CD4-positive, alpha-beta memory T cell (primary cell): Measurements from ENCODE around the gene NIN. TPM values are rescaled to one million over a fixed set of nuclear protein-coding genes. Genes with fewer than 3 reads are reported as not detected.

Experiments
- CTCF ChIA-PET: fragments of 350-600 bp; sonication (Branson Sonifier 250); formaldehyde crosslinking; loops from one replicate; lab custom pipeline; 2021; ENCODE audit warnings: inconsistent platforms; ENCODE audit not compliant: partially characterized antibody; lab: Charles Lee
- POLR2A ChIA-PET: fragments of 350-600 bp; sonication (Branson Sonifier 250); formaldehyde crosslinking; loops from one replicate; lab custom pipeline; 2021; ENCODE audit not compliant: partially characterized antibody; lab: Charles Lee
- DNase-seq, 5 donors: peaks; one replicate each; pipeline versions ENCODE4 v3.0.0 to v3.0.0-alpha.2; 2020 to 2022; ENCODE audit warnings: mixed read lengths in 1 of 5
- H3K27ac ChIP-seq: one replicate; pipeline ENCODE4 v1.7.0; 2013; ENCODE audit warnings: low read depth, low read length
- H3K27me3 ChIP-seq: 2 replicates; pipeline ENCODE4 v1.7.0; 2013; ENCODE audit warnings: mild to moderate bottlenecking, low read length, moderate library complexity; ENCODE audit not compliant: insufficient read depth
- H3K36me3 ChIP-seq: 2 replicates; pipeline ENCODE4 v1.7.0; 2013; ENCODE audit warnings: mild to moderate bottlenecking, low read length, moderate library complexity; ENCODE audit not compliant: insufficient read depth
- H3K4me1 ChIP-seq: 2 replicates; pipeline ENCODE4 v1.7.0; 2013; ENCODE audit warnings: mild to moderate bottlenecking, low read length, moderate library complexity; ENCODE audit not compliant: insufficient read depth
- H3K4me3 ChIP-seq, 2 donors: one replicate each; pipeline ENCODE4 v1.7.0; 2013; ENCODE audit warnings: low read length in 2 of 2, mild to moderate bottlenecking in 1 of 2
- H3K9me3 ChIP-seq, 2 donors: one replicate each; pipeline ENCODE4 v1.7.0; 2013; ENCODE audit warnings: low read length in 2 of 2, control low read depth in 1 of 2; ENCODE audit not compliant: control insufficient read depth in 1 of 2
- H3K27ac Mint-ChIP-seq, 7 donors: one replicate each; pipeline ENCODE4 v1.8.0; 2020 to 2021; ENCODE audit warnings: mixed read lengths in 7 of 7, mild to moderate bottlenecking in 6 of 7, inconsistent platforms in 3 of 7, moderate library complexity in 3 of 7
- H3K27me3 Mint-ChIP-seq, 2 donors: one replicate each; pipeline ENCODE4 v1.8.0; 2020 to 2021; ENCODE audit warnings: mixed read lengths in 2 of 2
- H3K36me3 Mint-ChIP-seq, 2 donors: one replicate each; pipeline ENCODE4 v1.8.0; 2020 to 2021; ENCODE audit warnings: mixed read lengths in 2 of 2, inconsistent platforms in 1 of 2, mild to moderate bottlenecking in 1 of 2
- H3K4me1 Mint-ChIP-seq, 4 donors: one replicate each; pipeline ENCODE4 v1.8.0; 2020 to 2021; ENCODE audit warnings: mixed read lengths in 4 of 4, mild to moderate bottlenecking in 1 of 4
- H3K4me3 Mint-ChIP-seq, 8 donors: one replicate each; pipeline ENCODE4 v1.8.0; 2020 to 2021; ENCODE audit warnings: mixed read lengths in 8 of 8, mild to moderate bottlenecking in 7 of 8, moderate library complexity in 6 of 8, inconsistent platforms in 3 of 8
- H3K9me3 Mint-ChIP-seq, 8 donors: one replicate each; pipeline ENCODE4 v1.8.0; 2020 to 2021; ENCODE audit warnings: mixed read lengths in 8 of 8, mild to moderate bottlenecking in 5 of 8, inconsistent platforms in 3 of 8, moderate library complexity in 1 of 8
- intact Hi-C: fragments of 100-400 bp; cut with micrococcal nuclease; formaldehyde crosslinking; loops from one replicate; pipeline ENCODE4 v1.15.1; 2023
- polyA plus RNA-seq, 2 donors: library from polyadenylated mRNA; unstranded; fragments of 300-500 nt; fragmentation: Illumina TruSeq; gene quantifications; one replicate each; pipeline ENCODE4 v1.2.3, GENCODE V29; 2021
- total RNA-seq, 2 experiments: library from RNA; stranded (reverse); gene quantifications; one replicate each; pipeline ENCODE4 v1.2.3, GENCODE V29; 2021

The NIN gene
- total and polyA plus RNA-seq, 4 experiments from 2014 or later = 8.5 to 102 (median 74.9) TPM

GRCh38 chr14:50750323-50750722 is 80.6 kb downstream of the NIN start:
- CTCF ChIA-PET = no interaction called here
- peak overlapping the region in 1 of 7 donors; percentile 3 for H3K27ac Mint-ChIP-seq

GRCh38 chr14:50745401-50746058 is 85.4 kb downstream of the NIN start:
- peaks cover 6 to 14% (median 8%) of the 10 kb centered on the region in 4 donors for H3K4me1 Mint-ChIP-seq
- no peaks in the 10 kb centered on the region for H3K9me3 Mint-ChIP-seq
- no peak for DNase-seq
- no peak overlapping the region for H3K27ac ChIP-seq
- ChIA-PET POLR2A (no interaction called here), CTCF (no interaction called here)
- H3K9me3 ChIP-seq = no peaks in the 10 kb centered on the region
- intact Hi-C loops = no loop called here
- peaks cover 13% of the 10 kb centered on the region for H3K4me1 ChIP-seq
- peak overlapping the region in 3 of 7 donors; percentile 30 to 74 (median 52) for H3K27ac Mint-ChIP-seq
- H3K36me3 ChIP-seq = peaks cover 42% of the 10 kb centered on the region
- no peak overlapping the region for H3K4me3 ChIP-seq
- no peaks in the 10 kb centered on the region for H3K27me3 Mint-ChIP-seq
- peaks cover 65 to 80% of the 10 kb centered on the region in 2 donors for H3K36me3 Mint-ChIP-seq
- no peaks in the 10 kb centered on the region for H3K27me3 ChIP-seq
- H3K4me3 Mint-ChIP-seq = no peak overlapping the region

More at GRCh38 chr14:50750323-50750722, 80.6 kb downstream of the NIN start:
- Mint-ChIP-seq H3K27me3 (no peaks in the 10 kb centered on the region), H3K4me3 (no peak overlapping the region), H3K9me3 (no peaks in the 10 kb centered on the region), H3K36me3 (peaks cover 67 to 81% of the 10 kb centered on the region in 2 donors), H3K4me1 (peaks cover 0 to 8% (median 3%) of the 10 kb centered on the region in 4 donors)
- intact Hi-C loops = no loop called here
- Histone ChIP-seq H3K27ac (no peak overlapping the region), H3K36me3 (peaks cover 48% of the 10 kb centered on the region), H3K27me3 (no peaks in the 10 kb centered on the region), H3K4me3 (no peak overlapping the region), H3K4me1 (no peaks in the 10 kb centered on the region), H3K9me3 (no peaks in the 10 kb centered on the region)
- POLR2A ChIA-PET = no interaction called here
- DNase-seq = no peak

- ChIA-PET CTCF (interaction anchor here (0.9 to 1.3 kb wide), 4 partner anchors 18 to 116 kb away, joined by 3 to 5 read pairs (median 3); no protein-coding TSS in a partner anchor), POLR2A (no interaction called here)
- peaks cover 59 to 80% of the 10 kb centered on the region in 2 donors for H3K36me3 Mint-ChIP-seq
- peak overlapping the region in 1 of 7 donors; percentile 22 for H3K27ac Mint-ChIP-seq
- intact Hi-C loops = no loop called here
- no peaks in the 10 kb centered on the region for H3K9me3 Mint-ChIP-seq
- H3K36me3 ChIP-seq = peaks cover 44% of the 10 kb centered on the region
- no peak for DNase-seq
- H3K9me3 ChIP-seq = no peaks in the 10 kb centered on the region
- H3K27me3 Mint-ChIP-seq = no peaks in the 10 kb centered on the region
- no peak overlapping the region for H3K27ac ChIP-seq
- H3K4me1 ChIP-seq = peaks cover 13% of the 10 kb centered on the region
- H3K4me3 ChIP-seq = no peak overlapping the region
- no peaks in the 10 kb centered on the region for H3K27me3 ChIP-seq
- no peak overlapping the region for H3K4me3 Mint-ChIP-seq
- peaks cover 6 to 12% (median 8%) of the 10 kb centered on the region in 4 donors for H3K4me1 Mint-ChIP-seq
Observed at GRCh38 chr14:50744231-50744630, 86.7 kb downstream of the NIN start.

GRCh38 chr14:50741567-50741966 is 89.4 kb downstream of the NIN start:
- H3K4me1 ChIP-seq = peaks cover 13% of the 10 kb centered on the region
- peaks cover 4 to 9% (median 7%) of the 10 kb centered on the region in 4 donors for H3K4me1 Mint-ChIP-seq
- peaks cover 61 to 76% of the 10 kb centered on the region in 2 donors for H3K36me3 Mint-ChIP-seq
- peak overlapping the region in 4 of 7 donors; percentile 4 to 48 (median 26) for H3K27ac Mint-ChIP-seq
- no peaks in the 10 kb centered on the region for H3K27me3 Mint-ChIP-seq
- no peaks in the 10 kb centered on the region for H3K9me3 ChIP-seq
- H3K27ac ChIP-seq = no peak overlapping the region
- peak overlapping the region in 1 of 8 donors; percentile 25 for H3K4me3 Mint-ChIP-seq
- no peak overlapping the region for H3K4me3 ChIP-seq
- intact Hi-C loops = no loop called here
- POLR2A ChIA-PET = no interaction called here
- DNase-seq = no peak
- H3K36me3 ChIP-seq = peaks cover 54% of the 10 kb centered on the region
- H3K27me3 ChIP-seq = no peaks in the 10 kb centered on the region
- CTCF ChIA-PET = interaction anchor here (0.7 kb wide), 1 partner anchor 119 kb away, joined by 3 read pairs; no protein-coding TSS in a partner anchor
- H3K9me3 Mint-ChIP-seq = no peaks in the 10 kb centered on the region

GRCh38 chr14:50740856-50741255 is 90.1 kb downstream of the NIN start:
- H3K36me3 Mint-ChIP-seq = peaks cover 59 to 73% of the 10 kb centered on the region in 2 donors
- intact Hi-C loops = no loop called here
- no peak for DNase-seq
- peak overlapping the region in 1 of 8 donors; percentile 46 for H3K4me3 Mint-ChIP-seq
- CTCF ChIA-PET = interaction anchor here (0.7 kb wide), 2 partner anchors 20 to 120 kb away, joined by 3 read pairs; no protein-coding TSS in a partner anchor
- no peaks in the 10 kb centered on the region for H3K9me3 Mint-ChIP-seq
- peaks cover 4 to 9% (median 7%) of the 10 kb centered on the region in 4 donors for H3K4me1 Mint-ChIP-seq
- H3K27me3 Mint-ChIP-seq = no peaks in the 10 kb centered on the region
- Histone ChIP-seq H3K27ac (no peak overlapping the region), H3K36me3 (peaks cover 56% of the 10 kb centered on the region), H3K4me1 (peaks cover 13% of the 10 kb centered on the region), H3K27me3 (no peaks in the 10 kb centered on the region), H3K4me3 (no peak overlapping the region), H3K9me3 (no peaks in the 10 kb centered on the region)
- POLR2A ChIA-PET = no interaction called here
- H3K27ac Mint-ChIP-seq = peak overlapping the region in 6 of 7 donors; percentile 16 to 82 (median 74)

- no peak for DNase-seq
- Mint-ChIP-seq H3K9me3 (no peaks in the 10 kb centered on the region), H3K36me3 (peaks cover 49 to 73% of the 10 kb centered on the region in 2 donors), H3K27me3 (no peaks in the 10 kb centered on the region), H3K27ac (peak overlapping the region in 6 of 7 donors; percentile 22 to 72 (median 40)), H3K4me3 (no peak overlapping the region), H3K4me1 (peaks cover 4 to 9% (median 7%) of the 10 kb centered on the region in 4 donors)
- ChIA-PET CTCF (interaction anchor here (1.0 to 1.1 kb wide), 4 partner anchors 12 to 122 kb away, joined by 3 to 4 read pairs (median 3); no protein-coding TSS in a partner anchor), POLR2A (no interaction called here)
- intact Hi-C loops = loop anchor here (5.0 kb wide), 1 partner anchor 123 kb away; no protein-coding TSS in a partner anchor
- Histone ChIP-seq H3K9me3 (no peaks in the 10 kb centered on the region), H3K4me1 (peaks cover 13% of the 10 kb centered on the region), H3K36me3 (peaks cover 52% of the 10 kb centered on the region), H3K27me3 (no peaks in the 10 kb centered on the region), H3K4me3 (no peak overlapping the region), H3K27ac (peak overlapping the region; percentile 21)
Observed at GRCh38 chr14:50739186-50739585, 91.8 kb downstream of the NIN start.

- Histone ChIP-seq H3K27ac (no peak overlapping the region), H3K4me3 (no peak overlapping the region), H3K9me3 (no peaks in the 10 kb centered on the region), H3K36me3 (peaks cover 55% of the 10 kb centered on the region), H3K4me1 (peaks cover 12% of the 10 kb centered on the region), H3K27me3 (no peaks in the 10 kb centered on the region)
- intact Hi-C loops = loop anchor here (5.0 kb wide), 1 partner anchor 125 kb away; no protein-coding TSS in a partner anchor
- H3K4me3 Mint-ChIP-seq = no peak overlapping the region
- peaks cover 46 to 76% of the 10 kb centered on the region in 2 donors for H3K36me3 Mint-ChIP-seq
- peaks cover 3 to 9% (median 7%) of the 10 kb centered on the region in 4 donors for H3K4me1 Mint-ChIP-seq
- ChIA-PET POLR2A (interaction anchor here (0.6 kb wide), 1 partner anchor 1253 kb away, joined by 3 read pairs; no protein-coding TSS in a partner anchor), CTCF (interaction anchor here (0.7 to 3.2 kb wide), 7 partner anchors 14 to 127 kb away, joined by 3 to 14 read pairs (median 3); no protein-coding TSS in a partner anchor)
- H3K27me3 Mint-ChIP-seq = no peaks in the 10 kb centered on the region
- H3K9me3 Mint-ChIP-seq = peaks cover 0 to 2% (median 0%) of the 10 kb centered on the region in 8 donors
- peak overlapping the region in 6 of 7 donors; percentile 41 to 65 (median 48) for H3K27ac Mint-ChIP-seq
- DNase-seq = no peak
Observed at GRCh38 chr14:50736932-50737419, 94.0 kb downstream of the NIN start.
